Thoracic aorta (tissue), 2 donors: ENCODE measurements around the gene MPPED2. TPM values are rescaled to one million over a fixed set of nuclear protein-coding genes. Genes with fewer than 3 reads are reported as not detected.

Experiments
- ATAC-seq: fragments of 150-250 bp; one replicate; pipeline ENCODE4 v1.8.0; 2017; ENCODE audit warnings: low read depth; ENCODE audit not compliant: insufficient number of reproducible peaks, low FRiP score
- DNase-seq: peaks from one replicate; pipeline ENCODE4 v3.0.0-alpha.2; 2020; ENCODE audit warnings: low spot score
- H3K27ac ChIP-seq, 2 donors: fragments of 200-600 bp; sonication (generic); 1 replicate in 1 of 2; 2 replicates in 1 of 2; pipeline ENCODE4 v1.5.1; 2016; ENCODE audit warnings: mild to moderate bottlenecking in 2 of 2, moderate library complexity in 2 of 2
- H3K27me3 ChIP-seq: fragments of 200-600 bp; sonication (generic); replicated peaks from 2 replicates; pipeline ENCODE4 v1.6.0; 2016; ENCODE audit warnings: mild to moderate bottlenecking; ENCODE audit not compliant: insufficient read depth
- H3K36me3 ChIP-seq: fragments of 200-600 bp; sonication (generic); one replicate; pipeline ENCODE4 v1.5.1; 2016
- H3K4me1 ChIP-seq, 2 donors: fragments of 200-600 bp; sonication (generic); 1 replicate in 1 of 2; 2 replicates in 1 of 2; pipeline versions ENCODE4 v1.5.1 to v1.6.0; 2016; ENCODE audit warnings: low read depth in 2 of 2, mild to moderate bottlenecking in 1 of 2; ENCODE audit not compliant: control insufficient read depth in 1 of 2
- H3K4me3 ChIP-seq: fragments of 200-600 bp; sonication (generic); 2 replicates; pipeline ENCODE4 v1.5.1; 2016; ENCODE audit warnings: mild to moderate bottlenecking
- H3K9me3 ChIP-seq: fragments of 200-600 bp; sonication (generic); 2 replicates; pipeline ENCODE4 v1.5.1; 2016
- CTCF ChIP-seq: fragments of 200-600 bp; sonication (generic); IDR thresholded peaks from one replicate; pipeline ENCODE4 v1.5.1; 2019; ENCODE audit warnings: antibody characterized with exemption
- total RNA-seq, 2 donors: library from RNA; depleted of rRNA; stranded (reverse); fragments of >200 nt; gene quantifications; one replicate each; pipeline versions ENCODE4 v1.1.0 to v1.2.3, GENCODE V29; 2016

MPPED2 gene
- total RNA-seq, 2 donors from 2014 or later = 16.0 to 18.8 TPM

- H3K27ac ChIP-seq = no peak overlapping the region
- no peaks in the 10 kb centered on the region for H3K36me3 ChIP-seq
- peaks cover 0 to 24% of the 10 kb centered on the region in 2 donors for H3K4me1 ChIP-seq
- H3K9me3 ChIP-seq = no peaks in the 10 kb centered on the region
- no peak for TF ChIP-seq CTCF
- no peaks in the 10 kb centered on the region for H3K27me3 ChIP-seq
- ATAC-seq (no peak), DNase-seq (no peak)
- H3K4me3 ChIP-seq = no peak overlapping the region
Measured at GRCh38 chr11:30499940-30500339, 86.2 kb downstream of the MPPED2 start.

- Histone ChIP-seq H3K9me3 (no peaks in the 10 kb centered on the region), H3K36me3 (no peaks in the 10 kb centered on the region), H3K27ac (no peak overlapping the region), H3K4me1 (peaks cover 0 to 10% of the 10 kb centered on the region in 2 donors), H3K27me3 (no peaks in the 10 kb centered on the region), H3K4me3 (no peak overlapping the region)
- no peak for DNase-seq
- no peak for ATAC-seq
- TF ChIP-seq CTCF = no peak
Measured at GRCh38 chr11:30497600-30497999, 88.6 kb downstream of the MPPED2 start.

- H3K4me3 ChIP-seq = no peak overlapping the region
- ATAC-seq (no peak), DNase-seq (no peak)
- H3K4me1 ChIP-seq = peaks cover 0 to 17% of the 10 kb centered on the region in 2 donors
- no peak for TF ChIP-seq CTCF
- no peaks in the 10 kb centered on the region for H3K27me3 ChIP-seq
- no peak overlapping the region for H3K27ac ChIP-seq
- no peaks in the 10 kb centered on the region for H3K36me3 ChIP-seq
- H3K9me3 ChIP-seq = no peaks in the 10 kb centered on the region
Measured at GRCh38 chr11:30496935-30497334, 89.2 kb downstream of the MPPED2 start.

DNA sequence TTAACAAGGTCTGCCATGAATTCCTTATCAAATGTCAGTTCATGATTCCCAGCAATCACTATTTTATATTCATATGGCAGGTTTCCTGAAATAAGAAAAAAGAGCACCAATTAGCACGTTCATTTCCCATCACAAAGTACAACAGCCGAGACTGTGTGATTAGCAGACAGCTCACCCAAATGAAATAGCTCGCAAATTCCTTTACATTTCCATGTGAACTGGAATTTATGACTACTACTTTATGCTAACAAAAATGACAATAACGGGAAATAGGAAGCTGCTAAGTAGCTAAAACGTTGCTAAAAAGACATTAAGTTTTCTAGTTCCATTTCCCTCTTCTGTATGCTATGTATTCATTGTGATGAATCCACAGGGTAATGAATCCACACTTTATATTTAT, 90.7 kb downstream of the MPPED2 start:
- no peaks in the 10 kb centered on the region for H3K36me3 ChIP-seq
- no peak overlapping the region for H3K27ac ChIP-seq
- peaks cover 0 to 25% of the 10 kb centered on the region in 2 donors for H3K4me1 ChIP-seq
- H3K27me3 ChIP-seq = no peaks in the 10 kb centered on the region
- H3K4me3 ChIP-seq = no peak overlapping the region
- no peaks in the 10 kb centered on the region for H3K9me3 ChIP-seq
- TF ChIP-seq CTCF = no peak
- no peak for DNase-seq
- ATAC-seq = no peak

DNA sequence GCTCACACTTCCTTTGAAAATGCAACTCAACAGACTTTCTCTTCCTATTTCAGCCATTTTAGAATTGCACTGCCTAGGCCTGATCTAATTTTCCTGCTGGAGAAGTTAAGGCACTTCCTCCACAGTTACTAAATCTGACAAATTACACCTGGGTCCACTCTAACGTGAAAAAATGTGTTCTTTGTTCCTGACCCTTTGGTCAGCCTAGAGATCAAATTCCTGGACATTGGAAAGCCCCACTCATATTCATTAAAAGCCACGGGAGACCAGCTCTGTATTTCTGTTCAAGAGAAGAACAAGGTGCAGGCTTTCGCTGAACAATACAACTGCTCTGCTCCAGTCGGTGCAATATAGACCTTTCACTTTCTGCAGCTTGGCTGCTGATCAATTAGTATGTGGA, 96.6 kb downstream of the MPPED2 start:
- Histone ChIP-seq H3K9me3 (no peaks in the 10 kb centered on the region), H3K4me3 (no peak overlapping the region), H3K27me3 (no peaks in the 10 kb centered on the region), H3K4me1 (peaks cover 20 to 58% of the 10 kb centered on the region in 2 donors), H3K36me3 (no peaks in the 10 kb centered on the region), H3K27ac (peak overlapping the region; percentile 55 to 73)
- DNase-seq (no peak), ATAC-seq (no peak)
- TF ChIP-seq CTCF = no peak
